Transverse colon (tissue), 4 donors: ENCODE data around the gene MAL. TPM values are rescaled to one million over a fixed set of nuclear protein-coding genes. Genes with fewer than 3 reads are reported as not detected.

Experiments
- DNase-seq: peaks from one replicate; pipeline ENCODE4 v3.0.0-alpha.2; 2019
- H3K27ac ChIP-seq, 4 donors: fragments of 200-600 bp; sonication (generic); 2 replicates each; pipeline ENCODE4 v1.5.1; 2016 to 2018; ENCODE audit warnings: inconsistent platforms in 4 of 4
- H3K27me3 ChIP-seq: fragments of 200-600 bp; sonication (generic); 2 replicates; pipeline ENCODE4 v1.5.1; 2017; ENCODE audit warnings: inconsistent platforms
- H3K36me3 ChIP-seq, 4 donors: fragments of 200-600 bp; sonication (generic); 2 replicates each; pipeline ENCODE4 v1.5.1; 2017 to 2019; ENCODE audit warnings: inconsistent platforms in 4 of 4
- H3K4me1 ChIP-seq, 4 donors: fragments of 200-600 bp; sonication (generic); 2 replicates each; pipeline ENCODE4 v1.5.1; 2017 to 2020; ENCODE audit warnings: inconsistent platforms in 4 of 4
- H3K4me3 ChIP-seq, 4 donors: fragments of 200-600 bp; sonication (generic); 1 replicate in 1 of 4; 2 replicates in 3 of 4; pipeline versions ENCODE4 v1.5.1 to v1.6.1; 2017 to 2019; ENCODE audit warnings: inconsistent platforms in 4 of 4
- H3K9me3 ChIP-seq, 2 donors: fragments of 200-600 bp; sonication (generic); 2 replicates each; pipeline ENCODE4 v1.5.1; 2017 to 2019; ENCODE audit warnings: inconsistent platforms in 2 of 2
- CTCF ChIP-seq, 5 experiments: fragments of 200-600 bp in 3 of 5; fragments of 450-650 bp in 2 of 5; sonication (generic) in 3 of 5; IDR thresholded peaks; 1 replicate in 2 of 5; 2 replicates in 3 of 5; pipeline ENCODE4 v1.5.1; 2016 to 2017; ENCODE audit warnings: antibody characterized with exemption in 5 of 5, inconsistent platforms in 3 of 5, mild to moderate bottlenecking in 2 of 5, moderate library complexity in 1 of 5
- EP300 ChIP-seq: sonication (generic); formaldehyde crosslinking; IDR thresholded peaks from one replicate; pipeline ENCODE4 v1.6.1; 2017; ENCODE audit warnings: antibody characterized with exemption, low read depth
- POLR2A ChIP-seq: fragments of 450-650 bp; IDR thresholded peaks from one replicate; pipeline ENCODE4 v1.6.1; 2016; ENCODE audit warnings: antibody characterized with exemption, mild to moderate bottlenecking, moderate library complexity
- POLR2AphosphoS5 ChIP-seq, 3 donors: sonication (generic); formaldehyde crosslinking; IDR thresholded peaks; one replicate each; pipeline ENCODE4 v1.6.1; 2016; ENCODE audit warnings: antibody characterized with exemption in 3 of 3
- WGBS, 2 donors: methylation state at CpG; one replicate each; pipeline ENCODE4 v1.1.5; 2018; ENCODE audit warnings: low coverage in 1 of 2; 5-methylcytosine and 5-hydroxymethylcytosine counted together
- in situ Hi-C, 4 donors: fragments of 200-750 bp; cut with MboI; loops; one replicate each; pipeline versions ENCODE4 v1.15.0 to v1.15.1; 2017; ENCODE audit warnings: low sequenced_read_pairs in 3 of 4, low pct_ligation_motif_present in 1 of 4, low pct_unique_long_range_greater_than_20kb in 1 of 4
- intact Hi-C: fragments of 100-400 bp; cut with DNase I; formaldehyde crosslinking; loops from one replicate; pipeline ENCODE4 v1.15.1; 2023; ENCODE audit warnings: low total_unique reads
- total RNA-seq, 4 donors: library from RNA; depleted of rRNA; stranded (reverse); fragments of >200 nt; gene quantifications; one replicate each; pipeline ENCODE4 v1.1.0, GENCODE V29; 2016

The MAL gene
- total RNA-seq, 4 donors from 2014 or later, result 3.7 to 14.3 (median 5.1) TPM

GRCh38 chr2:95050385-95051300, 25.1 kb downstream of the MAL start:
- 63 to 70% methylated on average over 2 to 7 of the region's 7 CpGs for WGBS, 2 donors
- no peaks in the 10 kb centered on the region for H3K9me3 ChIP-seq
- intact Hi-C loops (no loop called here), in situ Hi-C loops (no loop called here)
- H3K4me1 ChIP-seq, result no peaks in the 10 kb centered on the region
- TF ChIP-seq CTCF (IDR thresholded peaks at IDR 0.05) (no peak), POLR2AphosphoS5 (IDR thresholded peaks at IDR 0.05) (no peak), EP300 (no peak), POLR2A (no peak)
- no peaks in the 10 kb centered on the region for H3K27me3 ChIP-seq
- H3K4me3 ChIP-seq, result no peak overlapping the region
- H3K36me3 ChIP-seq, result no peaks in the 10 kb centered on the region
- no peak for DNase-seq
- no peak overlapping the region for H3K27ac ChIP-seq

- intact Hi-C loops, result no loop called here
- no peak overlapping the region for H3K27ac ChIP-seq
- no peaks in the 10 kb centered on the region for H3K27me3 ChIP-seq
- DNase-seq, result no peak
- in situ Hi-C loops, result no loop called here
- no peaks in the 10 kb centered on the region for H3K4me1 ChIP-seq
- H3K36me3 ChIP-seq, result no peaks in the 10 kb centered on the region
- no peaks in the 10 kb centered on the region for H3K9me3 ChIP-seq
- 86 to 100% methylated on average over 6 to 10 of the region's 10 CpGs for WGBS, 2 donors
- TF ChIP-seq POLR2A, result no peak
- TF ChIP-seq CTCF (IDR thresholded peaks at IDR 0.05), result no peak
- no peak for TF ChIP-seq POLR2AphosphoS5 (IDR thresholded peaks at IDR 0.05)
- no peak for TF ChIP-seq EP300
- H3K4me3 ChIP-seq, result no peak overlapping the region
These were observed 26.1 kb downstream of the MAL start for GRCh38 chr2:95051626-95052025.

GRCh38 chr2:95052307-95052706, 26.8 kb downstream of the MAL start:
- Histone ChIP-seq H3K27me3 (no peaks in the 10 kb centered on the region), H3K4me1 (no peaks in the 10 kb centered on the region), H3K9me3 (no peaks in the 10 kb centered on the region), H3K36me3 (no peaks in the 10 kb centered on the region), H3K27ac (no peak overlapping the region), H3K4me3 (no peak overlapping the region)
- in situ Hi-C loops, result no loop called here
- no peak for TF ChIP-seq POLR2A
- DNase-seq, result no peak
- WGBS, 2 donors, result 75% methylated on average over 6 of the region's 6 CpGs; no CpG with 5 or more reads in 1 of the 2 donors
- intact Hi-C loops, result no loop called here

- Histone ChIP-seq H3K27ac (no peak overlapping the region), H3K4me3 (no peak overlapping the region), H3K36me3 (no peaks in the 10 kb centered on the region), H3K4me1 (no peaks in the 10 kb centered on the region), H3K9me3 (no peaks in the 10 kb centered on the region), H3K27me3 (no peaks in the 10 kb centered on the region)
- TF ChIP-seq EP300 (no peak), POLR2AphosphoS5 (IDR thresholded peaks at IDR 0.05) (no peak), CTCF (IDR thresholded peaks at IDR 0.05) (no peak), POLR2A (no peak)
- intact Hi-C loops (no loop called here), in situ Hi-C loops (no loop called here)
- DNase-seq, result no peak
- 77 to 82% methylated on average over 5 to 13 of the region's 13 CpGs for WGBS, 2 donors
These were observed 27.4 kb downstream of the MAL start for GRCh38 chr2:95052804-95053479.
